SIG-M5 (cell line): Measurements from ENCODE around the gene NUP42.
"Not testable (repeated sequence)": the region's sequence is repeated elsewhere in the genome, so short reads cannot be mapped to it uniquely, and the experiment has no call there.

Experiments used
- DNase-seq: peaks from one replicate; lab custom pipeline; 2025; lab: John Stamatoyannopoulos, UW

The NUP42 gene

DNA sequence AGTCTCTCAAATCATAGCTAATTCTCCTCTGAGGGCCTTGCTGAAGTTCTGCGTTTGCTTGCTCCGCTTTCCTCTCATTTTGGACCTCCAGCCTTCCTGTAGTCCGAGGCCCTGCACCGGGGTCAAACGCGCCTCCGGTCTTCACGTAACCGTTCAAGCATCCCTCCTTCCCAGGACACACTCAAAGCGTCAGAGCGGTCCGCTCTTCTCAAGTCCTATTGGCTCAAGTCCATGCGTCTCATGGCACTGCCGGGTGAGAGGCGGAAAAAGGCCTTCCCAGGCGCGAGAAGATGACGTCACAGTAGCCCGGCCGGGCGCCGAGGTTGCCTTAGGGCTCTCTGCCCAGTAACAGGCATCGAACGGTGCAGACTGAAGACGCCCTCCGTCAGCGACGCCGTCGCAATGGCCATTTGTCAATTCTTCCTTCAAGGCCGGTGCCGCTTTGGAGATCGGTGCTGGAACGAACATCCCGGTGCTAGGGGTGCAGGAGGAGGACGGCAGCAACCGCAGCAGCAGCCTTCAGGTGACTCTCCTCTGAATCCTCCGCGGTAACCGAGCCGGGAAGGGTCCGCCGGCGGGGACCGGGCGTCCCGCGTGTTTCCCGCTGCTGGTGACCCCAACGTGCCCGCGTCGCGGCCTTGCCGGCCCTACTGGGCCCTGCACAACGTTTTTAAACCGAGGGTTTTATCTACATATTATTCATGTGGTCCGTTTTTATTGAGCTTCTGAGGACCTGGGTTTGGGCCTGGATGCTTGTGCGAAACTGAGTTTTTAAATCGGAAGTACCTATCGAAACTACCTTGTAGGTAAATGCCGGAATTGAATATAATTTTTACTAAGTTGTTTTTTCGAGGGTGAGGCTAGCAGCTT is at the start of gene NUP42:
Gene NUP42, plus strand, starts transcription at position 365 of the 870 bp plus-strand sequence. Its CDS starts 38 bp downstream, at position 403.
- DNase-seq: peak; percentile 89

DNA sequence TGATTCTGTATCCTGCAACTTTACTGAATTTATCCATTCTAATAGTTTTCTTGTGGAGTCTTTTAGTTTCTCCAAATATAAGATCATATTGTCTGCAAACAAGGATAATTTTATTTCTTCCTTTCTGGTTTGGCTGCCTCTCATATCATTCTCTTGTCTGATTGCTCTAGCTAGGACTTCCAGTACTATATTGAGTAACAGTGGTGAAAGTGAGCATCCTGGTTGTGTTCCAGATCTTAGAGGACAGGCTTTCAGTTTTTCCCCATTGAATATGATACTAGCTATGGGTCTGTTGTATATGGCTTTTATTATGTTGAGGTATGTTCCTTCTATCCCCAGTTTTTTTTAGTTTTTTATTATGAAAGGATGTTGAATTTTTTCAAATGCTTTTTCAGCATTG is 48.1 kb upstream of the NUP42 start:
- no peak for DNase-seq

DNA sequence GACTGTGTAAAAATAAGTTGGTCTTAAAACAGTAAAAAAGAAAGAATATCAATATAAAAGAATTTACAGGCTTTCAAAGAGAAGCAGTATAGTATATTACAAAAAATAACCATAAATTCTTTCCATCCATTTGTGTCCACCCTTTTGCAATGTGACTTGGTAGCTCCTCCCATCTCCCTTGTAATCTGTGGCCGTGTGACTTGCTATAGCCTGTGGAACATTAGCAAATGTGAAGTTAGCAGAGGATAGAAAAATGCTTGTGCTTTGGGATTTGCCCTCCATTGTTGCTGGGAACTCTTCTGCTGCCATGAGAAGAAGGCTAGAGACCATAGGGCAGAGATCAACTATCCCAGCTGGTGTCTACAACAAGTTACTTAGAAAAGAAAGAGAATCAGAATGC is 46.1 kb upstream of the NUP42 start:
- DNase-seq: no peak

DNA sequence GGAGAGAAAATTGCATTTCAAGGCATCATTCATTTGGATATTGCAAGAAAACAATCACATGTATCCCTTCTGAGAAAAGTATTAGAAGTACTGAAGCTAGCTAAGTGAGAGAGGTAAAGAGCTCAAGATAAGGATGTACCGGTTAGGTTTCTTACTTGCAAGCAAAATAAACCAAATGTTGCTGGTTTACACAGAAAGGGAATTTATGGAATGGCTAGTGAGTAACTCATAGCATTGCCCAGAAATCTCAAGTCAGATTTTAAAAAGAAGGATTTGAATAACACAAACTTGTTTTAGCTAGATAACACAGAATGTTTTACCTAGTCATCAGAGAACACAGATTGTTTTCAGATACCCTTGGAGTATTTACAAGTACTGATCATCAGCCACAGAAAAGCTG is 45.6 kb upstream of the NUP42 start:
- DNase-seq: no peak

GRCh38 chr7:23157679-23158078 is 24.2 kb upstream of the NUP42 start:
- no peak for DNase-seq

- DNase-seq: no peak
These were observed 23.3 kb upstream of the NUP42 start for GRCh38 chr7:23158546-23158945.

- DNase-seq: no peak
These were observed 20.4 kb upstream of the NUP42 start for GRCh38 chr7:23161482-23161881.

DNA sequence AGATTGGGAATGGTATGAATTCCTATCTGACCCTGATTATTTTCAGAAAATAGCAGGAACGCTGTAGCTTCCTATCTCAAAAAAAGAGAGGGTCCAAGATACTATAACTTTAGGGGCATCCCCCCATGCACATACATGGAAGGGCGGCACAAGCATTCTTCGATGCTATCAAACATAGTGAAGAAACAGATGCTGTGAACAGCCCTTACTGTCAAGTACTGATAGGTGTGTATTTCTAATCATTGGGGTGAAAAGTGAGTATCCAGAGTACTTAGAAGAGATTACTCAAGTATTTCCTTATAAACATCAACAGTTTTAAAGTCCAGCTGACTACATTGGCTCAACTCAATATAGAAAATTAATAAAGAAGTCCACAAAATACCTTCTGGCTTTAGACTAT is 17.0 kb upstream of the NUP42 start:
- DNase-seq: no peak

- no peak for DNase-seq
These were observed 16.5 kb upstream of the NUP42 start for GRCh38 chr7:23165316-23165715.

DNA sequence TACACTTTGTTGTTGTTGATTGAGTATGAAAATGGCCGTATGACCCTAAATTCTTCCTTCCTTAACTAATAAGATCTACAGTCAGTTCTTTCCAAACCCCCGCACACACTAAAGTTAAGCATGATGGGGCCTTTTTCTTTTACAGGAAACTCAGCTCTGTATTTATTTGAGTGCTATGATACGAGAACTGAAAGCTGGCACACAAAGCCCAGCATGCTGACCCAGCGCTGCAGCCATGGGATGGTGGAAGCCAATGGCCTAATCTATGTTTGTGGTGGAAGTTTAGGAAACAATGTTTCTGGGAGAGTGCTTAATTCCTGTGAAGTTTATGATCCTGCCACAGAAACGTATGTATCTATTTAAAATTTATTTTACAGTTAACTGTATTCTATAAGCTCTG is 14.2 kb upstream of the NUP42 start:
- no peak for DNase-seq

GRCh38 chr7:23168111-23168885 is 13.6 kb upstream of the NUP42 start:
- DNase-seq: no peak

GRCh38 chr7:23175938-23176337 is 5.9 kb upstream of the NUP42 start:
- peak; percentile 6 for DNase-seq

DNA sequence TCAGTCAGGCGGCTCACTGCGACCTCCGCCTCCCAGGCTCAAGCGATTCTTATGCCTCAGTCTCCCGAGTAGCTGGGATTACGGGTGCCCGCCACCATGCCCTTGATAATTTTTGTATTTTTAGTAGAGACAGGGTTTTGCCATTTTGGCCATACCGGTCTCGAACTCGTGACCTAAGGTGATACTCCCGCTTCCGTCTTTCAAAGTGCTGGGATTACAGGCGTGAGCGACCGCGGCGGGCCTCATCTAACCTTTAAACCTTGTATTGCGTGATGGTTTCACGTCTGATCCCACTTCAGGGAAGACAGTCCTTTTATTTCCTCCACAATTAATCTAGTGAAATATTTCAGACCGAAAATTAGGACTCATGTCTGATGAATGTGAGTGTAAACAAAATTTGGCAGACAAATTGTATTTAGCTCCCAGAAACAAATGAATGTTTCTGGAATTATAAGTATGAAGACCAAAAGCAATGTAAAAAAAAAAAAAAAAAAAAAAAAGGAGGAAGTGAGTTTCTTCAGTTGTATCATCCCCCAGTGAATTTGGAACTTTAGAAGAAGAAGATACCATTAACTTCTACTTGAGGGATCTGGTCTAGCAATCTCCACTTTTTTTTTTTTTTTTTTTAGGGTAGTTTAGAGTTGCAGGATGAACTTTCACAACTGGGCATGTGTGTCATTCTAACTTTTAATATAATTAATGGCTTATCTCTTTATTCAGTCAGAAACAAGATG is 1.6 kb downstream of the NUP42 start:
- DNase-seq: peak; percentile 20

DNA sequence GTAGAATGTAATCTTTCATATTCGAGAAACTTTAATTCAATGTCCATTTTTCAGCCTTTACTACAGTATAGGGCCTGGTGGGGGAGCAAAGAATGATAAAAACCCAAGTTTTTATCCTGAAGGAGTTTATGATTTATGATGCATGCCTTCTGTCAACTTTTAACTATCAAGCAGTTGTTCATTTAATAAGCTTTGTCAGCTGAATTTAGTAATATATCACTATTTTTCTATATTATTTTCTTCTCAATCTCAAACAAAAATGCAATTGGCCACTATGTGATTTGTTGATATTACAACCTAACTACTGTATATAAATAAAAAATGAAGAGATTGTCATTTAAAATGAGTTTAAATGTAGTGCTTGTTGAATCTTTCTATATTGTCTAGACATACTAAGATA is 2.4 kb downstream of the NUP42 start:
- DNase-seq: no peak

- no peak for DNase-seq
These were observed 3.0 kb downstream of the NUP42 start for GRCh38 chr7:23184709-23185359.

GRCh38 chr7:23185980-23186379 is 4.1 kb downstream of the NUP42 start:
- no peak for DNase-seq

DNA sequence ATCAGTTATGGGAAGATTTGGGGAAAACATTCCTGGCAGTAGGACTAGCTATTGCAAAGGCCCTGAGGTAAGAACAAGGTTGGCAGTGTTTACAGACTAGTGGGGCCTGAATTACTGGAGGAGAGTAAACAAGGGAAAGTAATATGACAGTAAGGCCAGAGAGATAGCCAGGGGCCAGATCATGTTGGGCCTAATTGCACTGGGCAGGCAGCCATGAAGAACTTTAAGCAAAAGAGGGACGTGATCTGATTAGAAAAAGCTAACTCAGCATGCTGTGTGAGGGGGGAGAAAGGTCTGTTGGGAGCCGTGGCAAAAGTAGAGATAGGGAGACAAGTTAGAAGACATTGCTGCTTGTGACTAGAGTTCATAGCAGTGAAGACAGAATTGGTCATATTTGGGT is 9.2 kb downstream of the NUP42 start:
- no peak for DNase-seq

- not testable (repeated sequence) for DNase-seq
These were observed 11.9 kb downstream of the NUP42 start for GRCh38 chr7:23193650-23194227.

GRCh38 chr7:23196306-23196705 is 14.5 kb downstream of the NUP42 start:
- no peak for DNase-seq

- not testable (repeated sequence) for DNase-seq
These were observed 15.9 kb downstream of the NUP42 start for GRCh38 chr7:23197745-23198144.

DNA sequence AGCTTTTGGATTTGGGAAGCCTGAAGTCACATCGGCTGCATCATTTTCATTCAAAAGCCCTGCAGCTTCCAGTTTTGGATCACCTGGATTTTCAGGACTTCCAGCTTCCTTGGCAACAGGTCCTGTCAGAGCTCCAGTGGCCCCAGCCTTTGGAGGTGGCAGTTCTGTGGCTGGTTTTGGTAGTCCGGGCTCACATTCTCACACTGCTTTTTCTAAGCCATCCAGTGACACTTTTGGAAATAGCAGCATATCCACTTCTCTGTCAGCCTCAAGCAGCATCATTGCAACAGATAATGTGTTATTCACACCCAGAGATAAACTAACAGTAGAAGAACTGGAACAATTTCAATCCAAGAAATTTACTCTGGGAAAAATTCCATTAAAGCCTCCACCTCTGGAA is 18.5 kb downstream of the NUP42 start:
- DNase-seq: no peak

DNA sequence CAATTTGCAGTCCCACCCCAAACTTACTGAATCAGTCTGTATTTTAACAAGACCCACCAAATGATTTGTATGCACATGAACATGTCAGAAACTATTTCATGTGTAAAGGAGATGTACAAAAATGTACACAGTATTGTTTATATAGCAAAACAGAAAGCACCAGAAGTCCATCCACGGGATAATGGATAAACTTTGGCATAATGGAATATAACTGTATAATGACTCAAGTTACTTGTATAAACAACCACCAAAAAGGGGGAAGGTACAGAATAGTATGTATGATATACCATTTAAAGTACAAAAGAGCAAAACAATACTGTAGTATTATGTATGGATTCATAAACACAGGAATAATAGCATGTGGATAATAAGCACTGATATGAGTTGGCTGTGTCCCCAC is 22.4 kb downstream of the NUP42 start:
- no peak for DNase-seq
